Loucy (cell line): ENCODE measurements around the gene LOXL4.

Experiments used
- H2AFZ ChIP-seq: fragments of 200-600 bp; sonication (generic); 2 replicates; pipeline ENCODE4 v1.6.0; 2016; ENCODE audit warnings: antibody characterized with exemption, mild to moderate bottlenecking, low read length, moderate library complexity
- H3F3A ChIP-seq: fragments of 200-600 bp; 2 replicates; pipeline ENCODE4 v1.6.0; 2016; ENCODE audit warnings: antibody characterized with exemption, low read depth, mild to moderate bottlenecking
- H3K27me3 ChIP-seq: fragments of 200-600 bp; sonication (generic); 2 replicates; pipeline ENCODE4 v1.6.1; 2014; ENCODE audit warnings: low read length, mild to moderate bottlenecking; ENCODE audit not compliant: insufficient read depth, poor library complexity, severe bottlenecking
- H3K36me3 ChIP-seq: fragments of 200-600 bp; sonication (generic); 2 replicates; pipeline ENCODE4 v1.6.1; 2016; ENCODE audit warnings: low read length; ENCODE audit not compliant: insufficient read depth
- H3K4me1 ChIP-seq: fragments of 200-600 bp; sonication (generic); 2 replicates; pipeline ENCODE4 v1.5.1; 2014; ENCODE audit warnings: low read length, mild to moderate bottlenecking; ENCODE audit not compliant: insufficient read depth, poor library complexity, severe bottlenecking
- H3K4me2 ChIP-seq: fragments of 200-600 bp; sonication (generic); 2 replicates; pipeline ENCODE4 v1.6.0; 2014; ENCODE audit warnings: antibody characterized with exemption, low read length, low read depth, mild to moderate bottlenecking; ENCODE audit not compliant: poor library complexity, severe bottlenecking
- H3K4me3 ChIP-seq: fragments of 200-600 bp; sonication (generic); 2 replicates; pipeline ENCODE4 v1.5.1; 2014; ENCODE audit warnings: low read length, mild to moderate bottlenecking, mixed read lengths; ENCODE audit not compliant: poor library complexity, severe bottlenecking
- H3K79me2 ChIP-seq: fragments of 200-600 bp; sonication (generic); 2 replicates; pipeline ENCODE4 v1.6.1; 2014; ENCODE audit warnings: low read length; ENCODE audit not compliant: insufficient read depth
- H3K9ac ChIP-seq: fragments of 200-600 bp; sonication (generic); 2 replicates; pipeline ENCODE4 v1.6.0; 2014; ENCODE audit warnings: mild to moderate bottlenecking, low read depth, low read length, moderate library complexity; ENCODE audit not compliant: poor library complexity, severe bottlenecking
- H3K9me2 ChIP-seq: fragments of 200-600 bp; sonication (generic); replicated peaks from 2 replicates; pipeline ENCODE4 v1.6.1; 2016; ENCODE audit warnings: low read depth, low read length, mixed read lengths
- H3K9me3 ChIP-seq: fragments of 200-600 bp; sonication (generic); 2 replicates; pipeline ENCODE4 v1.6.1; 2014; ENCODE audit warnings: mild to moderate bottlenecking, antibody characterized with exemption, low read length, low read depth; ENCODE audit not compliant: insufficient read depth
- H4K20me1 ChIP-seq: fragments of 200-600 bp; sonication (generic); 2 replicates; pipeline ENCODE4 v1.6.0; 2014; ENCODE audit warnings: antibody characterized with exemption, low read length, mild to moderate bottlenecking; ENCODE audit not compliant: insufficient read depth, poor library complexity, severe bottlenecking
- EZH2phosphoT487 ChIP-seq: fragments of 200-600 bp; IDR thresholded peaks from 2 replicates; pipeline ENCODE4 v1.6.1; 2018; ENCODE audit warnings: antibody characterized with exemption, mild to moderate bottlenecking, moderate library complexity, borderline replicate concordance
- TF ChIP-seq, protein P1 (sequence below): fragments of 200-600 bp; sonication (generic); conservative IDR thresholded peaks from 2 replicates; pipeline ENCODE4 v1.5.1; 2014; ENCODE audit warnings: mild to moderate bottlenecking, antibody characterized with exemption, low read length

The LOXL4 gene

DNA sequence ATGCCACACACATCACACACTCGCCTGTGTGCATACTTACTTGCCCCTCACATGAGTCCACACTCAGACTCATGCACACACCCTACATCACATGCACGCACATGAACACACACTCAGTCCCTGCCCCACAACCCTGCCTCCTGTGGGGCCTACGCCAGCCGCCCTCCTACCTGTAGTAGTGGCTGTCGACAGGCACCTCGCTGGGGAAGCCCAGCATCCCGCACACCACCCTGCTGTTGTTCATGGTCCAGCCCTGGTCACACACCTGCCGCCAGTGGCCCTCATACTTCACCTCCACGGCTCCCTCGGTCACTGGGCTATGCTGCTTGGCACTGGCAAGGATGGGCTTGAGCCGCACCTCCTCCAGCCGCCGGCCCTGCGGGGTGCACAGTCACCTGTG is 7.2 kb downstream of the LOXL4 start:
- Histone ChIP-seq H3K27me3 (no peaks in the 10 kb centered on the region), H3K4me2 (no peak overlapping the region), H2AFZ (no peak overlapping the region), H3K9me2 (no peaks in the 10 kb centered on the region), H3K4me1 (peaks cover 11% of the 10 kb centered on the region), H3F3A (no peaks in the 10 kb centered on the region), H3K36me3 (no peaks in the 10 kb centered on the region), H3K9ac (no peak overlapping the region), H3K9me3 (no peaks in the 10 kb centered on the region), H3K4me3 (no peak overlapping the region), H4K20me1 (no peaks in the 10 kb centered on the region), H3K79me2 (no peaks in the 10 kb centered on the region)
- TF ChIP-seq, protein P1, sequence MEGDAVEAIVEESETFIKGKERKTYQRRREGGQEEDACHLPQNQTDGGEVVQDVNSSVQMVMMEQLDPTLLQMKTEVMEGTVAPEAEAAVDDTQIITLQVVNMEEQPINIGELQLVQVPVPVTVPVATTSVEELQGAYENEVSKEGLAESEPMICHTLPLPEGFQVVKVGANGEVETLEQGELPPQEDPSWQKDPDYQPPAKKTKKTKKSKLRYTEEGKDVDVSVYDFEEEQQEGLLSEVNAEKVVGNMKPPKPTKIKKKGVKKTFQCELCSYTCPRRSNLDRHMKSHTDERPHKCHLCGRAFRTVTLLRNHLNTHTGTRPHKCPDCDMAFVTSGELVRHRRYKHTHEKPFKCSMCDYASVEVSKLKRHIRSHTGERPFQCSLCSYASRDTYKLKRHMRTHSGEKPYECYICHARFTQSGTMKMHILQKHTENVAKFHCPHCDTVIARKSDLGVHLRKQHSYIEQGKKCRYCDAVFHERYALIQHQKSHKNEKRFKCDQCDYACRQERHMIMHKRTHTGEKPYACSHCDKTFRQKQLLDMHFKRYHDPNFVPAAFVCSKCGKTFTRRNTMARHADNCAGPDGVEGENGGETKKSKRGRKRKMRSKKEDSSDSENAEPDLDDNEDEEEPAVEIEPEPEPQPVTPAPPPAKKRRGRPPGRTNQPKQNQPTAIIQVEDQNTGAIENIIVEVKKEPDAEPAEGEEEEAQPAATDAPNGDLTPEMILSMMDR = no peak
- no peak for TF ChIP-seq EZH2phosphoT487

DNA sequence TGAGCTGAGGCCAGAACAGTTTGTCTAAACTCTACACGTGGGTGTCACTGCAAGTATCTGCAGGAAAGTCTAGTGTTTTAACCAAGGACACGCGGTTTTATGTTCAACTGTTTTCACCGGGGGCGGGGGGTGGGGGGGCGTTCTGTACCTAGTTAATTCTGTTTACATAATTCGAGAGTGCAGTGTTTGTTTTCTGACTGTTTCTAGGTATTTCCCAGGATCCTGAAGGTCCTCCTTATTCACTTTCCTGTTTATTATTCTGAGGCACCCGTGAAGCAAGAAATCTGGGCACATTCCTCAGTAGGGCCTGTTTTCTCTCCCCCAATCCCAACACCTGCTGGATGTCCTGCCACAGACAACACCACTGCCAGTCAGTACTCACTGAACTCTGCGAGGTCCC is 7.6 kb downstream of the LOXL4 start:
- H3K4me2 ChIP-seq = no peak overlapping the region
- no peak overlapping the region for H3K4me3 ChIP-seq
- H3K9me2 ChIP-seq = no peaks in the 10 kb centered on the region
- H3K9ac ChIP-seq = no peak overlapping the region
- H3K27me3 ChIP-seq = no peaks in the 10 kb centered on the region
- peaks cover 11% of the 10 kb centered on the region for H3K4me1 ChIP-seq
- no peaks in the 10 kb centered on the region for H3K36me3 ChIP-seq
- no peaks in the 10 kb centered on the region for H3K9me3 ChIP-seq
- no peaks in the 10 kb centered on the region for H4K20me1 ChIP-seq
- no peaks in the 10 kb centered on the region for H3F3A ChIP-seq
- H2AFZ ChIP-seq = no peak overlapping the region
- no peak for TF ChIP-seq EZH2phosphoT487
- TF ChIP-seq, protein P1 = no peak
- H3K79me2 ChIP-seq = no peaks in the 10 kb centered on the region

DNA sequence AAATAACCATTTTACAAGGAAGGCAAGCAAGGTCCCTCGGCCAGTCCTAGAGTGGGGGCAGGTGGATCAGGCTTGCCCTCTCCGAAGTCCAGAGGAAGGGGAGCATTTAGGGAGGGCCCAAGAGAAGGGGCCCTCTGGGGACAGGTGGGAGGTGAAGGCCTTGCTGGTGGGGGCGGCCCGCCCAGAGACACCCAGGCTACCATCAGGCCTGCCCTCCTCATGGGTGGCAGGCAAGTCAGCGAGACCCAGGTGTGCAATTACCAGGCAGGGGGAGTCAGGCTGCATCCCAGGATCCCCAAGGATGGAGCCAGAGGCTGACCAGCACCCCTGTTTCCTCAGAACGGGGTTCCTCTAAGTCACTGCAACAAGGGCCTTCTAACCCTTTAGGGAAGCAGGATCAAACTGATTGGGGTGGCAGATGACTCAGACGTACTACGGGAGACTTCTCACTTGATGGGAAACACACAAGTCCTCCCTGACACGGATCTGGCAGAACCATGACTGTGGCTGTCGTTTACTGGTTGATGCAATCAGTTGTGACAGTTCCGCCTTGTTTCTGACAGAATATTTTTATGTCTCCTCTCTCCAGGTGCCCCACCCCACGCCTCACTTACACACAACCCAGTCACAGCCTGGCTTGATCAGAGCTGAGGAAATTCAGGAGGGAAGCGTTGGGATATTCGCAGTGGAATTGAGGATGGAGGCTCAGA is 8.2 kb downstream of the LOXL4 start:
- Histone ChIP-seq H3K27me3 (no peaks in the 10 kb centered on the region), H3K9me3 (no peaks in the 10 kb centered on the region), H3F3A (no peaks in the 10 kb centered on the region), H2AFZ (no peak overlapping the region), H3K4me2 (no peak overlapping the region), H3K9ac (no peak overlapping the region), H4K20me1 (no peaks in the 10 kb centered on the region), H3K4me3 (no peak overlapping the region), H3K36me3 (no peaks in the 10 kb centered on the region), H3K9me2 (no peaks in the 10 kb centered on the region), H3K79me2 (no peaks in the 10 kb centered on the region), H3K4me1 (peaks cover 10% of the 10 kb centered on the region)
- no peak for TF ChIP-seq EZH2phosphoT487
- TF ChIP-seq, protein P1 = no peak
